CD14-positive monocyte (primary cell): ENCODE measurements around the gene ST3GAL4. TPM values are rescaled to one million over a fixed set of nuclear protein-coding genes. Genes with fewer than 3 reads are reported as not detected.

Experiments
- DNase-seq, 3 donors: peaks; one replicate each; pipeline ENCODE4 v3.0.0-alpha.2; 2011 to 2022
- H2AFZ ChIP-seq: 2 replicates; pipeline ENCODE4 v1.6.0; 2012; ENCODE audit warnings: mild to moderate bottlenecking, low read depth, low read length, inconsistent platforms; ENCODE audit not compliant: insufficient read depth, poor library complexity, severe bottlenecking
- H3K27ac ChIP-seq, 2 donors: 1 replicate in 1 of 2; 2 replicates in 1 of 2; pipeline ENCODE4 v1.5.1; 2012 to 2013; ENCODE audit warnings: low read length in 2 of 2, control low read depth in 1 of 2, inconsistent platforms in 1 of 2, low read depth in 1 of 2, mild to moderate bottlenecking in 1 of 2
- H3K27me3 ChIP-seq, 2 donors: one replicate each; pipeline versions ENCODE4 v1.6.0 to v1.6.1; 2011 to 2013; ENCODE audit warnings: low read length in 2 of 2; ENCODE audit not compliant: control insufficient read depth in 2 of 2, insufficient read depth in 2 of 2
- H3K36me3 ChIP-seq, 2 donors: replicated peaks in 1 of 2; 1 replicate in 1 of 2; 2 replicates in 1 of 2; pipeline versions ENCODE4 v1.5.1 to v1.6.1; 2012 to 2013; ENCODE audit warnings: low read length in 2 of 2, control low read depth in 1 of 2, inconsistent platforms in 1 of 2, mild to moderate bottlenecking in 1 of 2; ENCODE audit not compliant: insufficient read depth in 2 of 2, control insufficient read depth in 1 of 2
- H3K4me1 ChIP-seq, 2 donors: 1 replicate in 1 of 2; 2 replicates in 1 of 2; pipeline versions ENCODE4 v1.5.1 to v1.6.1; 2012 to 2013; ENCODE audit warnings: low read length in 2 of 2, control low read depth in 1 of 2, inconsistent platforms in 1 of 2, mild to moderate bottlenecking in 1 of 2, moderate library complexity in 1 of 2; ENCODE audit not compliant: insufficient read depth in 2 of 2, control insufficient read depth in 1 of 2
- H3K4me2 ChIP-seq: replicated peaks from 2 replicates; pipeline ENCODE3; 2012; ENCODE audit warnings: low read length, moderate library complexity, mild to moderate bottlenecking; ENCODE audit not compliant: poor library complexity, severe bottlenecking; ENCODE audit errors: extremely low read depth
- H3K4me3 ChIP-seq, 3 experiments: fragments of 200-600 bp in 1 of 3; sonication (generic) in 1 of 3; replicated peaks in 1 of 3; 1 replicate in 2 of 3; 2 replicates in 1 of 3; pipeline ENCODE4 v1.5.1; 2011 to 2013; ENCODE audit warnings: low read length in 3 of 3, mild to moderate bottlenecking in 3 of 3, control low read depth in 2 of 3, low read depth in 2 of 3, inconsistent platforms in 1 of 3, moderate library complexity in 1 of 3
- H3K79me2 ChIP-seq: 2 replicates; pipeline ENCODE4 v1.6.0; 2012; ENCODE audit warnings: mild to moderate bottlenecking, control low read depth, inconsistent platforms, low read length, moderate library complexity; ENCODE audit not compliant: insufficient read depth
- H3K9ac ChIP-seq: 2 replicates; pipeline ENCODE4 v1.6.0; 2017; ENCODE audit warnings: low read length, mild to moderate bottlenecking; ENCODE audit not compliant: insufficient read depth, poor library complexity, severe bottlenecking
- H3K9me3 ChIP-seq, 2 donors: replicated peaks in 1 of 2; 1 replicate in 1 of 2; 2 replicates in 1 of 2; pipeline versions ENCODE4 v1.5.1 to v1.6.1; 2012 to 2013; ENCODE audit warnings: low read length in 2 of 2, control low read depth in 1 of 2; ENCODE audit not compliant: control insufficient read depth in 1 of 2, insufficient read depth in 1 of 2
- H4K20me1 ChIP-seq: 2 replicates; pipeline ENCODE4 v1.6.0; 2012; ENCODE audit warnings: mild to moderate bottlenecking, low read length, control low read depth, moderate library complexity; ENCODE audit not compliant: insufficient read depth
- H3K27ac Mint-ChIP-seq, 7 donors: one replicate each; pipeline ENCODE4 v1.8.0; 2020; ENCODE audit warnings: mild to moderate bottlenecking in 7 of 7, mixed read lengths in 7 of 7, moderate library complexity in 6 of 7, inconsistent platforms in 2 of 7
- H3K27me3 Mint-ChIP-seq, 3 donors: one replicate each; pipeline ENCODE4 v1.8.0; 2021 to 2022; ENCODE audit warnings: low read depth in 3 of 3, mild to moderate bottlenecking in 3 of 3, mixed read lengths in 3 of 3, moderate library complexity in 3 of 3, inconsistent platforms in 1 of 3
- H3K36me3 Mint-ChIP-seq, 2 donors: one replicate each; pipeline ENCODE4 v1.8.0; 2020; ENCODE audit warnings: mixed read lengths in 2 of 2, inconsistent platforms in 1 of 2, mild to moderate bottlenecking in 1 of 2
- H3K4me1 Mint-ChIP-seq: one replicate; pipeline ENCODE4 v1.8.0; 2020; ENCODE audit warnings: mild to moderate bottlenecking, mixed read lengths
- H3K4me3 Mint-ChIP-seq, 2 donors: one replicate each; pipeline ENCODE4 v1.8.0; 2020; ENCODE audit warnings: mild to moderate bottlenecking in 2 of 2, mixed read lengths in 2 of 2, moderate library complexity in 1 of 2
- H3K9me3 Mint-ChIP-seq, 7 donors: one replicate each; pipeline ENCODE4 v1.8.0; 2020 to 2022; ENCODE audit warnings: mixed read lengths in 7 of 7, mild to moderate bottlenecking in 6 of 7, moderate library complexity in 6 of 7, inconsistent platforms in 2 of 7
- WGBS: methylation state at CpG from one replicate; pipeline ENCODE4 v1.1.5; 2013; ENCODE audit warnings: missing lambda C conversion rate; ENCODE audit not compliant: insufficient coverage; 5-methylcytosine and 5-hydroxymethylcytosine counted together
- intact Hi-C, 2 donors: fragments of 100-400 bp; cut with micrococcal nuclease; formaldehyde crosslinking; loops; one replicate each; pipeline versions ENCODE4 v1.15.0 to v1.15.1; 2023
- polyA plus RNA-seq, 3 donors: library from polyadenylated mRNA; depleted of rRNA in 1 of 3; unstranded in 2 of 3; stranded (reverse) in 1 of 3; fragments of 300-500 nt in 2 of 3; fragments of >200 nt in 1 of 3; fragmentation: Illumina TruSeq in 2 of 3; gene quantifications; 1 replicate in 2 of 3; 2 replicates in 1 of 3; pipeline ENCODE4 v1.2.3, GENCODE V29; 2012 to 2021
- TF ChIP-seq, protein P1 (sequence below): fragments of 200-600 bp; IDR thresholded peaks from one replicate; pipeline ENCODE4 v1.8.0; 2022; ENCODE audit warnings: antibody characterized with exemption, mild to moderate bottlenecking

ST3GAL4 gene
- polyA plus RNA-seq, 3 donors = 7.8 to 14.3 (median 10.1) TPM

DNA sequence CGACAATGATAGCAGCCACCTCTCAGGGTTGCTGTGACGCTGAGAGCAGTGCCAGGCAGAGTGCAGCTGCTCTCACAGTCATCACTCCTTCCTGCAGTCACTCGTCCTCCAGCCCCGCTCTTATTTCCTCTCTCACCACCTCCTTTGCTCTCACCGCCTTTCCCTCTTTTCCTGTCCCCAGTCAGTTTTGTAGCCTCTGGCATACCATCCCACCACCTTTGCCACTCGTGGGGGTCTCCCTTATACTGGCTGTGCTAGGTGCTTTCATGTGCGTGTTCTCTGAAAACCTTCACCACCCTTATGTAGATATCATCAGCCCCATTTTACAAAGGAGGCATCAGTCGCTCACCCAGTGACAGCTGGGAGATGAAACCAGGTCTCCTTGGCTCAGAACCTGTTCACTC is 19.3 kb upstream of the ST3GAL4 start:
- H2AFZ ChIP-seq = no peak overlapping the region
- H3K4me1 ChIP-seq = peaks cover 16 to 18% of the 10 kb centered on the region in 2 donors
- H3K27me3 ChIP-seq = no peaks in the 10 kb centered on the region
- H3K4me2 ChIP-seq = no peak overlapping the region
- WGBS = 7% methylated on average over 7 of the region's 8 CpGs
- no peak for DNase-seq
- Mint-ChIP-seq H3K27ac (peak overlapping the region in 3 of 7 donors; percentile 57 to 71 (median 61)), H3K4me1 (peaks cover 27% of the 10 kb centered on the region), H3K27me3 (peaks cover 0 to 5% (median 3%) of the 10 kb centered on the region in 3 donors), H3K36me3 (peaks cover 77 to 84% of the 10 kb centered on the region in 2 donors), H3K4me3 (no peak overlapping the region), H3K9me3 (no peaks in the 10 kb centered on the region)
- no peaks in the 10 kb centered on the region for H3K9me3 ChIP-seq
- intact Hi-C loops = no loop called here
- H3K36me3 ChIP-seq = peaks cover 48 to 79% of the 10 kb centered on the region in 2 donors
- TF ChIP-seq, protein P1, sequence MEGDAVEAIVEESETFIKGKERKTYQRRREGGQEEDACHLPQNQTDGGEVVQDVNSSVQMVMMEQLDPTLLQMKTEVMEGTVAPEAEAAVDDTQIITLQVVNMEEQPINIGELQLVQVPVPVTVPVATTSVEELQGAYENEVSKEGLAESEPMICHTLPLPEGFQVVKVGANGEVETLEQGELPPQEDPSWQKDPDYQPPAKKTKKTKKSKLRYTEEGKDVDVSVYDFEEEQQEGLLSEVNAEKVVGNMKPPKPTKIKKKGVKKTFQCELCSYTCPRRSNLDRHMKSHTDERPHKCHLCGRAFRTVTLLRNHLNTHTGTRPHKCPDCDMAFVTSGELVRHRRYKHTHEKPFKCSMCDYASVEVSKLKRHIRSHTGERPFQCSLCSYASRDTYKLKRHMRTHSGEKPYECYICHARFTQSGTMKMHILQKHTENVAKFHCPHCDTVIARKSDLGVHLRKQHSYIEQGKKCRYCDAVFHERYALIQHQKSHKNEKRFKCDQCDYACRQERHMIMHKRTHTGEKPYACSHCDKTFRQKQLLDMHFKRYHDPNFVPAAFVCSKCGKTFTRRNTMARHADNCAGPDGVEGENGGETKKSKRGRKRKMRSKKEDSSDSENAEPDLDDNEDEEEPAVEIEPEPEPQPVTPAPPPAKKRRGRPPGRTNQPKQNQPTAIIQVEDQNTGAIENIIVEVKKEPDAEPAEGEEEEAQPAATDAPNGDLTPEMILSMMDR = no peak
- peaks cover 3% of the 10 kb centered on the region for H4K20me1 ChIP-seq
- no peaks in the 10 kb centered on the region for H3K79me2 ChIP-seq
- no peak overlapping the region for H3K4me3 ChIP-seq
- H3K27ac ChIP-seq = no peak overlapping the region
- no peak overlapping the region for H3K9ac ChIP-seq

DNA sequence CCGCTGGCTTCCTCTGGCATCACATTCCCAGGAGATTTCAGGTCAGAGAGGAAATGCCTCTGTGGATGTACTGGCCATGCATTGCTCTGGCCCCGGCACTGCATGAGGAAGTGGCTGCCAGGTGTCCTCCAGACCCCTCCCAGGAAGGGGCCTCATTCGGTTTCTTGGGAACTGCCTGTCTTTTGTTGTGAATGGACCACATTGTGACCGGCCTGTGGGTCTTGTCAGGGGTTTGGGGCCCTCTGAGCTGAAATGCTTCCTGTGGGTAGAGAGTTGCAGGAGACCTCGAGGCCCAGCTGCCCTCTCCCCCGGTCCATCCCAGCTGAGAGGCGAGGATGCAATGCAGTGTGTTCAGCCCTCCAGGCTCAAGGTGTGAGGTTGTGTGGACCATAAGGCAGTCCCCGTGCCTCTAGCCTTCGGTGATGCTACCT is 18.8 kb upstream of the ST3GAL4 start:
- Histone ChIP-seq H3K4me1 (peaks cover 19 to 20% of the 10 kb centered on the region in 2 donors), H3K27me3 (no peaks in the 10 kb centered on the region), H3K36me3 (peaks cover 47 to 79% of the 10 kb centered on the region in 2 donors), H4K20me1 (peaks cover 3% of the 10 kb centered on the region), H3K4me3 (no peak overlapping the region), H2AFZ (no peak overlapping the region), H3K9me3 (no peaks in the 10 kb centered on the region), H3K9ac (no peak overlapping the region), H3K79me2 (no peaks in the 10 kb centered on the region), H3K27ac (no peak overlapping the region), H3K4me2 (no peak overlapping the region)
- Mint-ChIP-seq H3K27me3 (peaks cover 0 to 5% (median 3%) of the 10 kb centered on the region in 3 donors), H3K9me3 (no peaks in the 10 kb centered on the region), H3K36me3 (peaks cover 77 to 84% of the 10 kb centered on the region in 2 donors), H3K4me3 (no peak overlapping the region), H3K4me1 (peaks cover 32% of the 10 kb centered on the region), H3K27ac (peak overlapping the region in 4 of 7 donors; percentile 57 to 71 (median 66))
- intact Hi-C loops = no loop called here
- WGBS = 22% methylated on average over 6 of the region's 9 CpGs
- DNase-seq = no peak
- TF ChIP-seq, protein P1 = no peak
